ENCODE measurements around the gene E2F6. TPM values are rescaled to one million over a fixed set of nuclear protein-coding genes. Genes with fewer than 3 reads are reported as not detected.

The E2F6 gene
- total RNA-seq, 1 experiment from 2014 or later, result 21.8 TPM

- no peaks in the 10 kb centered on the region for H3K79me1 ChIP-seq (ENCODE audit: insufficient read depth, low read depth, low read length, poor library complexity, severe bottlenecking)
- no peaks in the 10 kb centered on the region; the same call in 1 of the 2 replicates for H3K27me3 ChIP-seq (ENCODE audit: insufficient read depth, low read length)
- Mint-ChIP-seq H3K9me3 (peaks cover 0 to 2% of the 10 kb centered on the region in 2 experiments; a peak in 2 of 5 replicates), H3K36me3 (ENCODE audit: insufficient read depth in 1 of 3, low read depth in 3 of 3) (peaks cover 0 to 2% (median 2%) of the 10 kb centered on the region in 3 experiments; a peak in 4 of 7 replicates), H3K4me3 (no peak overlapping the region), H3K4me1 (peaks cover 5 to 21% of the 10 kb centered on the region in 2 experiments), H3K27me3 (ENCODE audit: low read depth) (peaks cover 25% of the 10 kb centered on the region), H3K27ac (no peak overlapping the region)
- no peak overlapping the region for H4K91ac ChIP-seq (ENCODE audit: insufficient read length, low read depth, low read length)
- no peak for DNase-seq
- no peak for TF ChIP-seq CTCF (conservative IDR thresholded peaks at IDR 0.05)
- peaks cover 16% of the 10 kb centered on the region for H3K23me2 ChIP-seq (ENCODE audit: insufficient read length, low read depth, low read length, poor library complexity, severe bottlenecking)
- H3K56ac ChIP-seq (ENCODE audit: insufficient read length, low read depth, low read length), result no peak overlapping the region
- no peak overlapping the region for H3K4ac ChIP-seq (ENCODE audit: low read depth, low read length)
- H3K18ac ChIP-seq (ENCODE audit: insufficient read length, low read depth, low read length), result no peak overlapping the region
- H2BK20ac ChIP-seq (ENCODE audit: low read depth, low read length, poor library complexity, severe bottlenecking), result no peak overlapping the region
- no peak overlapping the region for H4K8ac ChIP-seq (replicated peaks; ENCODE audit: insufficient read length, low read depth, low read length)
- H3K4me1 ChIP-seq (ENCODE audit: insufficient read depth, low read length), result no peaks in the 10 kb centered on the region; the same call in 1 of the 2 replicates
- no peak overlapping the region for H2BK12ac ChIP-seq (ENCODE audit: insufficient read length, low read depth, low read length)
- peaks cover 3% of the 10 kb centered on the region for H4K20me1 ChIP-seq (ENCODE audit: control insufficient read depth, insufficient read depth, insufficient read length)
- H4K5ac ChIP-seq (ENCODE audit: insufficient read length, low read depth, low read length), result no peak overlapping the region
- H2BK15ac ChIP-seq (ENCODE audit: low read depth, low read length), result no peak overlapping the region
- H2AFZ ChIP-seq (ENCODE audit: low read length), result no peak overlapping the region
- no peak overlapping the region for H3T11ph ChIP-seq (ENCODE audit: low read length)
- H3K79me2 ChIP-seq (ENCODE audit: insufficient read depth, low read length), result peaks cover 1% of the 10 kb centered on the region; the same call in 1 of the 2 replicates
- H2AK5ac ChIP-seq (ENCODE audit: insufficient read length, low read length), result no peak overlapping the region
- no peak overlapping the region for H3K9ac ChIP-seq (ENCODE audit: extremely low read depth, insufficient read length, low read length)
- no peak overlapping the region for H3K4me2 ChIP-seq (ENCODE audit: insufficient read depth, insufficient read length, low read length)
- H3K27ac ChIP-seq (ENCODE audit: insufficient read length, low read depth, low read length), result no peak overlapping the region
- H2BK5ac ChIP-seq (ENCODE audit: insufficient read length, low read length), result no peak overlapping the region
- H3K23ac ChIP-seq (ENCODE audit: insufficient read length, low read depth, low read length), result no peak overlapping the region
- H3K9me3 ChIP-seq (ENCODE audit: control insufficient read depth, low read depth, low read length), result no peaks in the 10 kb centered on the region
- no CpG with 5 or more reads among the region's 4 CpGs for WGBS (ENCODE audit: extremely low coverage, insufficient read length, low lambda C conversion rate)
- no peak overlapping the region for H2BK120ac ChIP-seq (ENCODE audit: low read depth, low read length, poor library complexity, severe bottlenecking)
- no peak overlapping the region for H3K14ac ChIP-seq (ENCODE audit: insufficient read depth, low read length)
These were observed 14.4 kb upstream of the E2F6 start for GRCh38 chr2:11480406-11480805.

Data from H9 (cell line).